ENCODE results near the gene CCDC71L.

CCDC71L gene

GRCh38 chr7:106658316-106659165 is 2.4 kb downstream of the CCDC71L start:
- no peak for DNase-seq

DNA sequence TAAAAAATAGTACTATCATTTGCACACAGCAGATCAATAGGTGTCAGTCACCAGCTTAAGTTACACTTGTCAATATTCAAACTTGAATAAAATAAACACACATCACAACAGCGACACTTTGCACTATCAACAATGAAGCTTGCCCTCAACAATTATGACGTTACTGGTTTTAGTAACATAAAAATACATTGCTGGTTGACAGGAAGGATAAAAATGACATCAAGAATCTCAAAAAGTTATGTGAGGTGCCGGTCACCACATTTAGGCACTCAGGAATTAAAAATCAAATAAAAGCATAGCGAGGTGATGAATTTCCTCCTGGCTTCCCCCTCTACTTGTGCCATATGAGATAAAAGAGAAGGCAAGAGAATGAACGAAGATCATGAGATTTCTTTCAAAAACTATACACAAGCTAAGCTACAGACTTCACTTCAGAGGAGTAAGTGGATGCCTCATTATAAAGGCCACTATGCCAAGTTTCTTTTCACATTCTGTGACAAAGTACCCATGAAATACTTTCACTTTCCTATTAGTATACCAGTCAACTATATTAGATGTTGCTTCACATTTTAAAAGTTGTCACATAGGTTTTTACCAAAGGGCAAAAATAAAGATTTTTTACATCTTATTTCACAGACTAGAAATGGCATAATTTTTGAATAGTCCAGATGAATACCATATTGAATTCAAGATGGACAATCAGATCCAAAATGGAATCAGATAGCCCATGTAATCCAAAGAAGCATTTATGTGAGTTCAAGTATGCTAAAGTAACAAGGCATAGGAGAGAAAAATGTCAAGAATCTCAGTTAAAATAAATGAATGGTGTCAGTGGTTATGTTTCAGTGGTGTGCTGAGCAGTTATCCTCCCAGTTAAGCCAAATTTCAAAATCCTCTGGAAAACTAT is 3.6 kb downstream of the CCDC71L start:
- DNase-seq = no peak

DNA sequence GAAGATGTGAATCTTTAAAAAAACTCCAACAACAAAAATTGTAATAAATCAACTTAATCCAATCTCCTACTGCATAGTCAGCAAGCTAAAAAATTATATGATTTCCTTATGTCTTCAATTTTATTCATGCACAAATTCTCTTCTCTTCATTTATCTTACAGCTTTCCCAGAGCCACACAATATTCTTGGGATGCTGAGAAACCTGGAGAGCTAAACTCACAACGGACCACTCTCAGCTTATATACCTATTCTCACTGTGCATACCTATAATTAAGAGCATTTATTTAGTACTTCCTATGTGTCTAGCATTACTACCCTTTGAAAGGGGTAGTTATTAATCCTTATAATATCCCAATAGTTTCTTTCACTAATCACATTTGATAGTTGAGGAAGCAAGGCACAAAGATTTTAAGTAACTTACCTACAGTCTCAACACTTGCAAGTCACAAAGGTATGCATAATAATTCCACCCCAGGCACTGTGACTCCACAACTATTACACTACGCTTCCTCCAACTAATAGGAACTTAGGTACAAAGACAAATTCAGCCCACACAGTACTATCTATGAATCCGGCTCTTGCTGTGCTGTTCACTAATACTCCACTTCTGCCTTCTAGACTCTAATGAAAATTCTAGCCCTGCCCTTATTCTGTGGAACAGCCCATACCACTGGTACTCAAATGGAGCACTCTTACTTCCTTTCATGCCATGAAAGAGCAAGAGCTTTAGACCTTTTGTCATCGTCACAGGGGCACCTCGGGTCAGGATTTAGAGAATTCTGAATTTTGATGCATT is 5.1 kb downstream of the CCDC71L start:
- peak in 1 of 3 experiments; percentile 56 for DNase-seq

- DNase-seq = no peak
These were observed 7.5 kb downstream of the CCDC71L start for GRCh38 chr7:106653488-106653887.

- DNase-seq = no peak
These were observed 8.0 kb downstream of the CCDC71L start for GRCh38 chr7:106652909-106653308.

DNA sequence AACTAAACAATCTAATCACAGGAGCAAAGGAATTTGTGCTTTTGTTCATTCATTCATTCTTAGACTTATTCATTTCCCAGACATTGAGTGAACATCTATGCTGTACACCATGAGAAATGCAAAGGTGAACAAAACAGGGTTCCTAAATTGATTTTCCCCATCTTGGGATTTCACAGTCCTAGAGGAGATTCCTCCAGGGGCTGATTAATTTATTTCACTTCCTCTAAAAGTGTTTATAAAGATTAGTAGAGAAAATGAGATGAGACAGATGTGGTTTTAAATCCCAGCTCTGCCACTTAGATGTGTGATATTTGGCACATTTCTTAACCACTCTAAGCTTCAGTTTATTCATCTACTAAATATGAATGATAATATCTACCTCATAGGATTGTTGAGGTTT is 8.9 kb downstream of the CCDC71L start:
- DNase-seq = no peak

DNA sequence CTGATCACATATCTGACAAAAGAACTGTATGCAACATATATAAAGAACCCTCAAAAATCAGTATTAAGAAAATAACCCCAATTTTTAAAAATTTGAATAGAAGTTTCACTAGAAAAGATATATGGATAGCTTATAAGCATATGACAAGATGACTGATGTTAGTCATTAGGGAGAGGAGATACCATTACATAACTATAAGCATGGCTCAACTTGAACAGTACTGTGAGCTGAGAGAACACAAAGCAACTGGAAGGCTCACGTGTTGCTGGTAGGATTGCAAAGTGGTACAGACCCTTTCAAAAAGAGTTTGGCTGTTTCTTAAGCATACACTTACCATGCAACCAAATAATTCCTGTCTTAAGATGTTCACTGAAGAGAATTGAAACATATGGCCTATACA is 14.7 kb downstream of the CCDC71L start:
- no peak for DNase-seq

- no peak for DNase-seq
These were observed 16.0 kb downstream of the CCDC71L start for GRCh38 chr7:106644999-106645398.

- DNase-seq = peak in 2 of 3 experiments; percentile 25 to 62
These were observed 17.6 kb downstream of the CCDC71L start for GRCh38 chr7:106643216-106644000.

DNA sequence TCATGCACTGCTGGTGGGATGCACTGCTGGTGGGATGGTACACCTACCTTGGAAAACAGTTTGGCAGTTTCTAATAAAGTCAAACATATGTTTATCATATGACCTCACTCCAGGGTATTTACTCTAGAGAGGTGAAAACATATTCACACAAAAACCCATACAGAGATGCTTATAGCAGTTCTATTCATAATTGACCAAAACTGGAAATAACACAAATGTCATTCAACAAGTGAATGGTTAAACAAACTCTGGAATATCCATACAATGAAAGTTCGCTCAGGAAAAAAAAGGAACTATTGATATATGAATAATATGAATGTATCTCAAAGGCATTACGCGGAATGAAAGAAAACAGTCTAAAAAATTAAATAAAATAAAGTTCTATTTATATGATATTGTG is 19.5 kb downstream of the CCDC71L start:
- DNase-seq = no peak

DNA sequence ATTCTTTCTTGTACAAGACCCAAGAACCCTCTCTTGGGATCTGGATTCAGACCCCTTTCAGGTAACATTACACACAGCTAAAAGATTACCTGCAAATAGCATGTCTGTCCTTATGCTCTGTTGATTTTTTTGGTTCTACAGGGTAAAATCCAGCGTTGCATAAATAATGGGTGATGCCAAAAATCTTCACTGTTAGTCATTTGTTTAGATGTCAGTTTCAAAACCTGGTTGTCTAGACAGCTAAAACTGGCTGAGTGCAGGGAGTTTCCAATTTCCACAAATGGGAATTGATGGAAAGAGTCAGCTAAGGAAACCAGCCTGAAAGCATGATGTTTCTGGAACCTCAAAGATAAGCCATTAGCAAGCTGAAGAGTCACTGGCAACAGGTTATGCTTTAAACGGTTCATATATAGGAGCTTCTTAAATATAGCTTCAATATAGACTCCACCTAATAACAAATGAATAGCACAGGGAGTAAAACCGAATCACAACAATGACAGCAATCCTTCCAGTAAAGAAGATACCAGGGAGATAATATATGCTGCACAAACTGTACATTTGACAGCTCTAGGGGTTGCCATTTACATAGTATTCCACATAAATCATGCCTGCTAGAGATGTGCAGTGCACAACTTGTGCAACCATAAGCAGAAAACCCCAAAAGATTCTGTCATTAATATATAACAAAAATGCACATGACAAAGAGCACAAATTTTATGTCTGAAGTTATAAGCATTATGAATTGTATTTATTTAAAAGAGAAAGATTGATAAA is 20.4 kb downstream of the CCDC71L start:
- no peak for DNase-seq

DNA sequence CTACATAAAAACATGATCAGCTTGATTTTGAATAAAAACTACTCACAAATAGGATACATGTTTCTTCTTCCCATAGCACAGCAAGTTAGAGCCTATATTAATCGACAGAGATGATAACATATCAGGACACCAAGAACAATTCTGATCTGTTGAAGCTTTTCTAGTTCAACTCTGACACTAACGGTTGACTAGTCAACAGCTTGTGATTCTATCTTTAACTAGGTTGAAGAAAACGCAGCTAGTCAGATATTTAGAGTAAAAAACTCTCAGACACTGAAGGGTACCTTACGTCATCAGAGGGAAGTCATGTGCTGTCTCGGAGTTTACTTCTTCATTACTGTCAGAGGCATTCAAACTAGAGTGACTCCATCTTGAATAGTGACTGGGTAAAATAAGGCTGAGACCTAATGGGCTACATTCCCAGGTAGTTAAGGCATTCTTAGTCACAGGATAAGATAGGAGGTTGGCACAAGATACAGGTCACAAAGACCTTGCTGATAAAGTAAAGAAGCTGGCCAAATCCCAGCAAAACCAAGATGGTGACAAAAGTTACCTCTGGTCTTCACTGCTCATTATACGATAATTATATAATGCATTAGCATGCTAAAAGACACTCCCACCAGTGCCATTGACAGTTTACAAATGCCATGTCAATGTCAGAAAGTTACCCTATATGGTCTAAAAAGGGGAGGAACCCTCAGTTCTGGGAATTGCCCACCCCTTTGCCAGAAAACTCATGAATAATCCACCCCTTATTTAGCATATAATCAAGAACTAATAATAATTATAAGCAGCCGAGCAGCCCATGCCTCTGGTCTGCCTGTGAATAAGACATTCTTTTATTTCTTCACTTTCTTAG is 21.3 kb downstream of the CCDC71L start:
- DNase-seq = no peak

DNA sequence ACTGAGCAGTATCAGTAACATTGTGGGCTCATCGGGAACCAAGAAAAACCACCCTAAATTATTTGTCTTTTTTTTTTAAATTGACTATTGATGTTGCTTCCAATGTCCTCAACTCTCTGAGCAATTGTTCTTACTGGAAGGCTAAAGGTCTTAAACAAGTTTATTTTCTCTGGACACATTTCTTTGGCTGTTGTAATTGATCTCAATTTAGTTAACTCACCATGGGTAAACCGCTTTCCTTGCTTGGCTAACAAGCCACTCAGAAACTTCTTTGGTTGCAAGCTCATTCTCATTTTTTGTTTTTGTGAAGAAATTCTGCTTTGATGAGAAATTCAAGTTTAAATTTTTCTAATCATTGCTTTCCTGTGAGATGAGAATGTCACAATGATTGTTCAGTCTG is 25.5 kb downstream of the CCDC71L start:
- no peak for DNase-seq

GRCh38 chr7:106634958-106635357 is 26.0 kb downstream of the CCDC71L start:
- DNase-seq = no peak

GRCh38 chr7:106630648-106631047 is 30.3 kb downstream of the CCDC71L start:
- DNase-seq = no peak

- DNase-seq = no peak
These were observed 31.4 kb downstream of the CCDC71L start for GRCh38 chr7:106629516-106629915.

GRCh38 chr7:106626376-106627164 is 34.4 kb downstream of the CCDC71L start:
- peak in 2 of 3 experiments; percentile 24 to 75 for DNase-seq

DNA sequence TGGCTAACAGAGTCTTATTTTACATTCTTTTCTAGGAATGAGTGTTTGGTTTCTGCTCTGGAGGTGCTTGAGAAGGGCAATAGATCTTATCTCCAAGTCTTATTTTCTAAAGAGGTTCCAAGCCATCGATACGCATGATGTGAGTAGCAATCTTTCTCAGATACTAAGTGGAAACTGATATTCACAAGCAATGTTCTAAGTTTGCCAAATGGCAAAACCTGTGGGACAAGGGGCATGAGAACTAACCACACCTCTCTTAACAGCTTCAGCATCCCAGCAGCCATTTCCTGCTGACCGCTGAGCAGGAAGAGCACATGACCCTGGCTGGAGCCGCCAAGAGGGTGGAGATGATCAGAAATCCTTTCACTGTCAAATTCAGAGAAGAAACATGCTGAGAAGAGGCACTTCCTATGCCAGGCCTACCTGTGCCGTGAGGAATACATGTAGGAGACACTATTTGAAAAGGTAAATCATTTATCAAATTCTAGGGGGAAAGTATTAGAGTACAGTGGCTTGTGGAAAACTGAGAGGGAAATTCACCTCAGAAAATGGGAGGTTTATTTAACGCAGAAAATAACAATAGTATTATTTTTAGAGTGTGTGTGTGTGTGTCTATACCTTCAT is 35.2 kb downstream of the CCDC71L start:
- DNase-seq = no peak

- no peak for DNase-seq
These were observed 37.1 kb downstream of the CCDC71L start for GRCh38 chr7:106623853-106624252.

Measured in NCI-H1417 (cell line).